CD1c-positive myeloid dendritic cell (primary cell): ENCODE results near the gene PTPRR.

Experiments
- DNase-seq: peaks from one replicate; pipeline ENCODE4 v3.0.0-alpha.2; 2016; ENCODE audit errors: extremely low spot score

PTPRR gene

GRCh38 chr12:70695361-70696023 lies 225.0 kb downstream of the PTPRR start:
- no peak for DNase-seq

DNA sequence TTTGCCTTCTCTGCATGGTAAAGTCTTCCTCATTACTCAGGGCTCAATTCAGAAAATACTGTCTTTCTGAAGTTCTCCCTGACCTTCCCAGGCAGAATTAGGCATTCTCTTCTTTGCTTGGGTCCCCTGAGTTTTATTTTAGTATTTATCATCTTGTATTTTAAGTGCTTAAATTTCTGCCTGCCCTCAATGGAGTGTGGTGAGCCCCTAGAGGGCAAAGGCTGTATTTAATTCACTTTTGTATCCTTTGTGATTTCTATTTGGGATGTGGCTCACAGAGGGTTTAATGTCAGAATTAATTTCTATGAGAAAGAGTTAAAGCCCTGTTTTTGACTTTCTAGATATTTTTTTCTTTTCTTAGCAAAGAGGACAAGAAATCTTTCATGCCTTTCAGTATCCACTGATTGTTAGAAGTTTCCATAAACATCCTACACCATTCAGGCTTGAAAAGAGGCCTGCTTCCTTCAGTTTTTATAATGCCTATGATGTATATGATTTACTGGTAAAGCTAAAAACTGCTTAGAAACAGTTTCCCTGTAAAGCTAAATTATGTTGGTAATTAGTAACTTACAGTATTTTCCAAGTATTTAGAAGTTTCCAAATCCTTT lies 227.8 kb downstream of the PTPRR start:
- no peak for DNase-seq

GRCh38 chr12:70691018-70691672 lies 229.4 kb downstream of the PTPRR start:
- no peak for DNase-seq

DNA sequence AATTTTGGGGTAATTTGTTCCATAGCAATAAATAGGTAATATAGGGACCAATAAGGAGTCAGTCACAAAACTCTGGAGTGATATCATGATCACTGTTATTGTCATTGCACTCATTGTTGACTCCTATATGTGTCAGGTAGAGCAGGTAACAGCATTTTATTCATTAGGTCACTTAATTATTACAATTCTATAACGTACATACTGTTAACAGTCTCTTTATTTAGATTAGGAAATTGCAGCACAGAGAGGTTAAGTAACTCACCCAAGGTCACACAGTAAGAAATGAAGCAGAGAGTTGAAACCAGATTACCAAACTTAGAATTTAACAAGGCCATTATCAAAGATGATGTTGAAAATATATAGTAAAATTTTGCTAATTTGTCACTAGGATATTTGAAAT lies 233.6 kb downstream of the PTPRR start:
- no peak for DNase-seq

- no peak for DNase-seq
These were observed 234.2 kb downstream of the PTPRR start for GRCh38 chr12:70686299-70686698.

GRCh38 chr12:70683976-70684375 lies 236.6 kb downstream of the PTPRR start:
- no peak for DNase-seq

GRCh38 chr12:70671698-70672097 lies 248.8 kb downstream of the PTPRR start:
- DNase-seq, result no peak

DNA sequence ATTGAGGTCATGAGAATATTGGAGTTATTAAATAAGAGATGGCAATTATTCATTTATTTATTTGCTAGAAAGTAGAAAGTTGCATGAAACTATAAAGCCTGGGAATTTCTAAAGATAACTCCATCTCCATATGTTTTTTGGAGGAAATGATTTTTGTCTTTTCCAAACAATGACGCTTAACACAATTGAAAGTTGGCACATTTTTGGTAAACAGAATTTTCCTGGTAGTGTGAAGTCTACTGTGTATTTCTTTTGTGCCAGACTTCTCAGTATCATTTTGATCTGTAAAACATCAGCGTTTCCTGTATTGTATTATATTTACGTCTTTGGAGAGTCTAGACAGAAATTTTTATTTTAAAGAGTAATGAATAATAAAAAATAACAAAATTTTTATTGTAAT lies 249.6 kb downstream of the PTPRR start:
- no peak for DNase-seq

DNA sequence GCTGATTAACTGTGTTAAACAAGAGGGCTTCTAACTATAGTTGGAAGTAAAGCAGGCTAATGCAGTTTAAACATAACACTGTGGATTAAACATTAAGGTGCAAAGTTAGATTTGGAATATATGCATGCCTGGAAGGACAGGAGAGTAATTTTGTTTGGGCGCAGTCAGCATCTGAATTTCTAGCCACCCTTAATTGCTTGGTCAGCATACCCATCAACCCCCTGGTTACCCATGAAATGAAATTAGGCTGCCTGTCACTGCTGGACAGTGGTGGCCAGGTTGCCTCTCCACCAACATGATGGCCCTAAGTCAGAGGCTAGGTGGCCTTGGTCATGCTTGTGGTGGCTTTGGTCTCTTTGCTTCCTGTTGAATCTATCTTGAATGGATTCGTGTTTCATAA lies 253.3 kb downstream of the PTPRR start:
- DNase-seq, result no peak

DNA sequence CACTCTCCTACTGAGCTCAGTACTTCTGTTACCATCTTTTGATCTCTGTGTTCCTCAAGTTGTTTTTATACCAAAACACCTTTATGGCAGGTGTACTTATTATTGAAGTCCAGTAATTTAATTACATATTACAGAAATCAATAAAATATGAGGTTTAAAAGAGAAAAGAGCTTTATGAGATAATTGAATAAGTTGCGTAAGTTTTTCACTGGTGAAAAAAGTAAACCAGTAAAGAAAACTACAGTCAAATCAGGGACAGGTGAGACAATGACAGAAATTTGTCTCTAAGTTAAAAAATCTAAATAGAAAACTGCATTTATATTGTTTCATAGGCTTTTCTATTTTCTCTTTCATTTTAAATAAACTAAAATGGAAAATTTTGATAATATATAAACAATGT lies 254.2 kb downstream of the PTPRR start:
- no peak for DNase-seq

- no peak for DNase-seq
These were observed 256.1 kb downstream of the PTPRR start for GRCh38 chr12:70664465-70664881.

DNA sequence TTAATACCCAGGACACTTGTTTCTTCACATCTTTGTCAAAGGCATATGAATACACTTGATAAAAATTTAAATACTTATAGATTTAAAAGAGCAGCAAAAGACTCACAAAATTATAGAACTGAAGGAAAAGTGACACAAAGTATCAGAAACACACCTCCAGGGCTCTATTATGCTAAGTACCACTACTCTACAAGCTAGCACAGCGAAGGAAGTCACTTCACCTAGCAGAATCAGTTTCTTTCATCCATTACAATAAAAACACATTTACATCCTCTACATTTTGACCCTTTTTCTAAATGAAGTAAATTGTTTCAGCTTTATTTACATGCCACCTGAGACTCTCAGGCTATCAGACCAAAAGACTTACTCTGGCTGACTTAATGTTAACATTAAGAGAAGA lies 256.7 kb downstream of the PTPRR start:
- DNase-seq, result no peak

DNA sequence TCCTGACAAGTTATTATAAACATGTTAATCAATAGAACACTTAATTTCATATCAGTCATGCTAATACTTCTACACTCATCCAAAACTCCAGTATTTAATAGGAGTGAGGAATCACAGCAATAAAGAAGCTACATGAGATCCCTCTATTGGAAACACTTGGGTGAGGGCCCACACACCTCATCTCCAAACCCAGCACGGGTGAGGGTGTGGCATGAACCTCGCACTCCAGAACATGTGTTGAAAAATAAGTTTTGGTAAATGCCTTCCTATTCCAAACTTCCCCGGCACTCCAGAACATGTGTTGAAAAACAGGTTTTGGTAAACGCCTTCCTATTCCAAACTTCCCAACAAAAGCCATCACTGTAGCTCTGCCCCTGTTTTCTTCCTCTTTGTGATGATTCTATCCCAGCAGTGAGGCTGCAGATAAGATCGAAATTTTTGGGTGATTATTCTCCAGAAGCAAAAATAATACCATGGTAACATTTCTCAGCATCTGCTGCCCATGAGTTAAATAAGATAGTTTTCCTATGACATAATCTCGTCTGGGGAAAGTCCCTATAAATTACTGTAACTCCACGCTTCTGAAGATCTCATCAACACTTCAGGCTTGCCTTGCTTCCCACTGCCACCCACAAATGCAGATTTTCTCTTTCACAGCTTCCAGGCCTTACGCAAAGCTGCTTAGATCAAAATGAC lies 258.9 kb downstream of the PTPRR start:
- DNase-seq, result no peak

DNA sequence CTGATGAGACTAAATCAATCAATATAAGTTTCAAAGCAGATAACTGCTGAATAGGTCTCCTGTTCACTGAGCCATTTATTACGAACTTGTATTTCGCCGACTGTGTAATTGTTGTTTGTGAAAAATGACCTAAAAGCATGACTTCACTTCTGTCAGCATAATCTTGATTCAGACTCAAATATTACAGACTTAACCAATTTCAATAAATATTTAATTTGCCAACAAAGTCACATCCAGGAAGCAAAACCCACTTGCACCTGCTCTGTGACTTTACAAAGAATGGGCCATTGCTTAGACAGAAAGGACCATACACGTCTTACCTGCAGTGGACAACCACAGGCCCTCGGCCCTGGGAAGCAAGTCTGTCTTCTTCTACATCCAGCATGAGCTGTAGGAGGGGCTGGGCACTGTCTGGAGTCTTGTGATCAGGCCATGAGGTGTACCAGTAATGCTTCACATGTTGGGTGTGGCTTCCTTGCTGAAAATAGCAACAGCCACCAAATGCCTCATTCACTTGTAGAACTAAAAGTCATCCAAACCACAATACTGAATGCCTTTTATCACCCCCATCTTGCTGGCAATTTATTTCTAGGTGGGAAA lies 259.8 kb downstream of the PTPRR start:
- no peak for DNase-seq

GRCh38 chr12:70660002-70660604 lies 260.4 kb downstream of the PTPRR start:
- DNase-seq, result no peak

- no peak for DNase-seq
These were observed 261.4 kb downstream of the PTPRR start for GRCh38 chr12:70659077-70659606.

DNA sequence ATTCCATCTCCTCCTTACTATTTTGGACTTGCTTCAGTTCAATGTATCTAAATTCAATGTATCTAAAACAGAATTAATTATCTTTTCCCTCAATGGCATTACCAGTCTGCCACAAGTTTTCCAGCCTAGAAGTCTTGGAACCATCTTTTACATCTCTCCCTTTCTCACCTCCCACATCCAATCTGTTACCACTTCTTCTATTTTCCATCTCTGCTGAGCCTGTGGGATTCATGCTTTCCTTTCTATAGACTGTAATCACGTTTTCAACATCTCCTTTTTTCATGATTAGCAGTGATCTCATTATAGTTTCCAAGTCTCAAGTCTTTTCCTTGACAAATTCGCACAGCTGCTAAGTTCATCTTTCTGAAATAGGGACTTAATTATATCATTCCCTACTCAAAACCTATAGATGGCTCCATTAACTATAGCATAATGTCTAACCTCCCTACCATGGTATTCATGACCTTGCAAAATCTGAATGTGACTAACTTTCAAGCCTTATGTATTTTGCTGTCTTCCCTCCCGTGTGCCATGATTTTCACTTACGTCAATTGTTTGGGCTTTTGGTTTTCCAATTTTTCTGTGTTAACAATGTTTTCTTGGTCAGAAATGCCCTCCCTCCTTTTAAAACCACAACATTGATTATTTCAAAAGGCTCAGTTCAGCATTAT lies 262.8 kb downstream of the PTPRR start:
- DNase-seq, result no peak

DNA sequence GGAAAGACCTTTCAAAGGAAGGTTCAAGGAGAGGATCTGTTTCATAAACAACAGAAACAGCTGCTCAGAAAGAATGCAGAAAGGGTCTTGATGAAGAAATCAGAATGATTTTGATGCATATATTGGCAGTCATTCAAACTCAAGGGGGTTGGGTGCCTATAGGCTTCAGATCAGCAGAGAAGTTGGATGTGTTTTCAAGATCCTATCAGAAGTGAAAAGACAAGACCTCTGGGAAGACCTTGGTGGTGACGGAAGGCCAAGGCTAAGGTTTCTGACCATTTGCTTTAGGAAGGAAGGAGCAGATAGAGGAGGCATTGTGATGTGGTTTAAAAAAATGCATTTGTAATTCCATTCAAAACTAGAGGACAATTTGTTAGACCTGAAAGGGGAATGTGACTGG lies 268.1 kb downstream of the PTPRR start:
- DNase-seq, result no peak

GRCh38 chr12:70648831-70649230 lies 271.7 kb downstream of the PTPRR start:
- DNase-seq, result no peak

DNA sequence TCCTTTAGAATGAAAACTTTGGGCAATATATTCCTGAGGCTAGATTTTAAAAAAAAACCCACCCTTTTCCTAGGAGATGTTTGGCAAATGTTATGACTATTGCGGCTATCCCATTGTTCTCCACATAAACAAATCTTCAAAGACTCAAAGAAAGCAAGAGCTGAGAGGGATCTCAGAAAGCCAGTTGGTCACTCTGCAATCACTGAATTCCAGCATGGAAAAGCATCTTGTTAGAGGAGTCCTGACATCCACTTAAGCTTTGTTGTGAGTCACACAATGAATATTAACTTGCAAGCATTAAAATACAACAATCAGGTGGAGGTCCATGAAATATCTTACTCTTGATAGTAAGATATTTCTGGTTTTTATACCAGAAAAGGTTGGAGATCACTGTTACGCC lies 272.3 kb downstream of the PTPRR start:
- no peak for DNase-seq

DNA sequence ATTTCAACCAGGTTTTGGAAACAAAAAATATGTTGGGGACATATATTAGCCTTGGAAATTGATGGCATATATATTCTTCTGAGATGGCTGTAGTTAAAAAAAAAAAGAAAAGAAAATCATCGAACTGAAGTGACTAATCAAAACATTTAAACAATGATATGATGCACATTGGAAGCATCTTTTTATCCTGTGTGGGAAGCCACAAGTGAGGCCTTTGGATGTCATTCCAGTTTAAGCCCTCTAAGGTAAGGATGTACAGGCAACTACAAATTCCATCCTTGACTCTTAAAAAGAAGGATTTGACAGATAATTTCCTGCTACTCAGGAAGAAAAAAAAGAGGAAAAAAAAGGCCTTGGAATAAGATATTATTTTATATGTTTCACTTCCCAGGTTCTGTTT lies 273.7 kb downstream of the PTPRR start:
- DNase-seq, result no peak
